GM23248 (cell line): ENCODE results near the gene MILR1.

Source experiments
- EZH2 ChIP-seq: fragments of 200-600 bp; sonication (generic); IDR thresholded peaks from 2 replicates; pipeline ENCODE4 v1.6.1; 2018; ENCODE audit warnings: antibody characterized with exemption, mild to moderate bottlenecking; ENCODE audit not compliant: insufficient read depth, poor library complexity, severe bottlenecking
- EZH2phosphoT487 ChIP-seq: fragments of 200-600 bp; sonication (generic); IDR thresholded peaks from 2 replicates; pipeline ENCODE4 v1.6.1; 2018; ENCODE audit warnings: antibody characterized with exemption, moderate library complexity, mild to moderate bottlenecking, low read depth; ENCODE audit not compliant: insufficient read depth

DNA sequence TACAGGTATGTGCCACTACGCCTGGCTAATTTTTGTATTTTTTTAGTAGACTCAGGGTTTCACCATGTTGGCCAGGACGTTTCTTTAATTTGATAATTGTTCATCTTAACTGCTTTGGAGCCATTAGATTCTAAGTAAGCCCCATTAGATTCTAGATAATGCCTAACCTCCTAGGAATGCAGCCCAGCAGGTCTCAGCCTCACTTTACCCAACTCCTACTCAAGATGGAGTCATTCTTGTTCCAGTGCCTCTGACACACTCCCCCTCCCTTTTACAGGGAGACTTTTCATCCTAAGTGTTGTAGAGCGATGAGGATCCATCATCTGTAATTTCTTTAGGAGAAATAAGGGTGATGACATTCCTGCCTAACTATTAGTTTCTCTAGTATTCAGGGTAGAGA, 23.7 kb upstream of the MILR1 start:
- no peak for TF ChIP-seq EZH2phosphoT487
- TF ChIP-seq EZH2: no peak
